ENCODE measurements around the gene PVALB.

PVALB gene, protein sequence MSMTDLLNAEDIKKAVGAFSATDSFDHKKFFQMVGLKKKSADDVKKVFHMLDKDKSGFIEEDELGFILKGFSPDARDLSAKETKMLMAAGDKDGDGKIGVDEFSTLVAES

DNA sequence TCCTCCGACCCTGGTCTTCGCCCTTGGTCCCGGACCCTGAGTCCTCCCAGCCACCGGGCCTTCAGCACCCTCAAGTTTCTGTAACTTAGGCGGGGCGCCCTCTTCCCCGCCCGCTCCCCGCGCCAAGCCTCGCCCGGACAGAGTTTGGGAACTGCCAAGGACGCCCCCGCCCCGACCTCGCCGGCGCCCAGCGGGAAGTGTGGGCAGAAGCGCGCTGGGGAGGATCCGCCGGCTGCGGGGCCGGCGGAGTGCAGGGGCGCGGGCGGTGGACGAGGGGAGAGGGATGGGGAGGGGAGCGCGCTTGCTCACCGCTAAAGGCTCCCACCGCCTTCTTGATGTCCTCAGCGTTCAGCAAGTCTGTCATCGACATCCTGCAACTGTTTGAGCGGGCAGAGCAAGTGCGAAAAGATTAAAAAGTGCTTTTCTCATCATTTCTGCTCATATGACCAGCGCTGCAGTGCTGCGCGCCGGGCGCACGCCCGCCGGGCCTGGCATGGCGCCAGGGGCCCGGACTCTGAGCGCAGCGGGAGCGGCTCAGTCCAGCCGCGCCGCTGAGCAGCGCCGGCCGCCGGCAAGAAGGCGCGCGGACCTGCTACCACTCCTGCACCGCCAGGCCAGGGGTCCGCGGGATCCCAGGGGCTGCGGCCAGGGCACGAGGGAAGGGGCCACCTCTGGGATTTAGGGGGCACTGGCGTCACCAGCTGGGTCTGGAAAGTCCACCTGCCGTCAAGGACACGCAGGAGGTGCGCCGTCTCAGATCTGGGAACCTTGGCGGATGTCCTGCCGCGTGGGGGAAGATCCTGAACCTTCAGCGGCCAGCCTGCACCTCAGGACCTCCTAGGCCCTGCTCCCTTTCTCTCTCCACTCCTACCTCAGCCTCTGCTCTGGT, at the start of gene PVALB:
TSS of gene PVALB (minus strand) at position 400 of the 889 bp plus-strand sequence. CDS start at position 370, 30 bp downstream.
- no peak for DNase-seq

DNA sequence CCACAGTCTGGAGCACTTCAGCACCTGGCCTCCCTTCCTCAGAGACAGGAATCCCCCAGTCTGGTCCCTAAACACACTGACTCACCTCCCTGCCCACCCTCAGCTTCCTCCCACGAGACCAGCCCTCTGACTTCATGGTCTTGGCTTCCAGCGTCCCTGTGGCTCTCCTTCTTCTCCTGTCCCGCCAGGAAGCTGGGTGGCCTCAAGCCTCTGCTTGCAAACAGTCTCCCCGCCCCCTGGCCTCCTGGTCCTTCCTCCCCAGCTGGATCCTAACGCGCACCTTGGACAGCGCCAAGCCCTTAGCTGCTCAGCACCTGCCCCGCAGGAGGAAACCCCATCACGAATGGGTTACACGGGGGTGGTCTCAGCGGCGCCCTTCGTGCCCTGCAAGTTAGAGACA, 48.5 kb upstream of the PVALB start:
- DNase-seq: no peak

DNA sequence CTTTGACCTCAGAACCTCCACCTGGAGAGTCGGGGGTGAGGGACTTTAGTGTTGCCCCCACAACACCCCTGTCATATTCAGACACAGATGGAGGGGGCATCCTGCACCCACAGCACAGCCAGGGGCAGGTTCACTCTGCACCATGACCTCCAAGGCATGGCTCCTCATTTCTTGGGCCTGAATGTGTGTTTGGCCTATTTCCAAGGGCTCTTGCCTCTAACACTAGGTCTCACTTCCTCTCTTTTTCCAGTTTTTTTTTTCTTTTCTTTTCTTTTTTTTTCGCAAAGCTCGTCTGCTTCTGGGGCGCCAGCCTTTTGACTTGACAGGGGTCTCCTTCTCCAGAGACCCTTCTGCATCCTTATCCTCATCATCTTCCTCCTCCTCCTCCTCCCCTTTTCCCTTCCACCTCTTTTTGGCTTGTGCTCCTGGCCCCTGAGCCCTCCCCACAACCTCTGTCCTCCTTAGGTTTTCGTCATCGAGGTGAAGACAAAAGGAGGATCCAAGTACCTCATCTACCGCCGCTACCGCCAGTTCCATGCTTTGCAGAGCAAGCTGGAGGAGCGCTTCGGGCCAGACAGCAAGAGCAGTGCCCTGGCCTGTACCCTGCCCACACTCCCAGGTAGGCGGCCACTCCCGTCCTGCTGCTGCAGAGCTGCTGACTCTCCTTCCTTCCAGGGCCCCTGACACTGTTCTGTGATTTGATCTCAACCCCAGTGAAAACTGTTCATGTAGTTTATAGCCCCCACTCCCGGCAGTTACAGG, 47.8 kb upstream of the PVALB start:
- DNase-seq: no peak

DNA sequence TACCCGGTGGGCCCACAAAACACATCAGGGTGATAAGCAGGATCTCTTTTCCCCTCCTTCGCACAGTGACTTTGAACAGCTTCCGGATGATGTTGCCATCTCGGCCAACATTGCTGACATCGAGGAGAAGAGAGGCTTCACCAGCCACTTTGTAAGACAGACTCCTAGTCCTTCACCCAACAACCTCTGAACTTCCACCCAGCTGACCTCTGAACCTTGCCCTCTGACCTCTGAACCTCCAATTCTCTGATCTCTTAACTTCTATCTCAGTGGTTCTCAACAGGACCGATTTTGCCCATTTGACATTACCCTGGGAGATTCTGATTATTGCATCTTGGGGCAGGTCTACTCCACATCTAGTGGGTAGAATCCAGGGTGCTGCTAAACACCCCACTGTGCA, 47.1 kb upstream of the PVALB start:
- no peak for DNase-seq

DNA sequence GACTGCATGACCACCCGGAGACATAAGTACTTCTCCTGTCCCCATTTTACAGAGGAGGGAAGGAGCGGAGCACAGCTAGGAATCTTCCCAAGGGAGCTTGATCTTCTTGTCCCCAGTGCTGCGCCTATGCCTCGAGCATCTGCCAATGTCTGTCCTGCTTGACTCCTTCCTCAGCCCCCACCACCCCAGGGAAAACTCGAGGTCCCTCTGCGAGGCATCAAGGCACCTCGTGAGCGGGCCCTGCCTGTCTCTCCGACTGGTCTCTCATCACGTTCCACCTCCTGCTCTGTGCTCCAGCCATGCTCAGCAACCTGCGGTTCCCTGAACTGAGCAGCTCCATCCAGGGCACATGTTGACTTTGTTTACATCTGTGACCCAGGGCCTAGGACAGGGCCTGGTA, 46.4 kb upstream of the PVALB start:
- no peak for DNase-seq

DNA sequence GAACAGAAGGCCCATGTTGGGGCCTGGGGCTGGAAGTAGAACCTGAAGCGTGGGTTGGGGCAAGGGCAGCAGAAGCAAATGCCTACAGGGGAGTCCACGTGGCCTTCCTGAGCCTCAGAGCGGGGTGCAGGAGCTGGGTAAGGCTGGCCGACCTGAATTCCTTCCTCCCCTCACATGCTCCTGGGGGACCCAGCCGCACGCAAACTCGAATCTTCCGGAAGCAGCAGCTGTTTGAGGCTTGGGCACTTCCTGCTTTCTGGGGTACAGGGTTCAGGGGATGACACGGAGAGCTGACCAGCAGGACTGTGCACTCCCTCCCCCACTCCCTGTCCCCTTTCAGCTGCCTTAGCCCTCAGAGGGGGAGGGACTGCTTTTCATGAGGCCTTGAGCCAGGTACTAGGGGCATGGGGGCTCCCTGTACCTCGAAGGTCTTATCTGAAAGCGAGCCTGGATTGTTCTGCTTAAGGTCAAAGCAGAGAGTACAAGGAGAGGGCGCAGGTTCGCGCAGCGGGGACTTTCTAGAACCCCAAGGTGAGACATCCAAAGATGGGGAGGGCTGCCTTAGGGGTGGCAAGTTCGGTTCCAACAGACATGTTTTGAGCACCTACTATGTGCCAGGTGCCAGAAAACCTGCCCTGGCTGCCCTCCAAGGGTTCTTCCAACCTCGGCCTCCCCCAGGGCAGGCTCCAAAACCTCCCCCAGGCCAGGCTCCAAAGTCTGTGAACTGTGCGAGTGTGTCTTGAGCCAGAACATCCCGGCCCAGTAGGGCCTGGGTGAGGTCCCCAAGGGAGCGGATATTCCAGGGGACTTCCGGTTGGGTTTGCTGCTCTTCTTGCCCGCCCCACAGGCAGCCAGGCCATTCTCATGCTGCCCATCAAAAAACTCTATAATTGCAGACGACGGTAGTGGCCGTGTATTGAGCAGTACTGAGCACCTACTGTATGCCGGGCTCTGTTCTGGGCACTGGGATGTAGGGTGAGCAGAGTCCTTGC, 45.7 kb upstream of the PVALB start:
- no peak for DNase-seq

DNA sequence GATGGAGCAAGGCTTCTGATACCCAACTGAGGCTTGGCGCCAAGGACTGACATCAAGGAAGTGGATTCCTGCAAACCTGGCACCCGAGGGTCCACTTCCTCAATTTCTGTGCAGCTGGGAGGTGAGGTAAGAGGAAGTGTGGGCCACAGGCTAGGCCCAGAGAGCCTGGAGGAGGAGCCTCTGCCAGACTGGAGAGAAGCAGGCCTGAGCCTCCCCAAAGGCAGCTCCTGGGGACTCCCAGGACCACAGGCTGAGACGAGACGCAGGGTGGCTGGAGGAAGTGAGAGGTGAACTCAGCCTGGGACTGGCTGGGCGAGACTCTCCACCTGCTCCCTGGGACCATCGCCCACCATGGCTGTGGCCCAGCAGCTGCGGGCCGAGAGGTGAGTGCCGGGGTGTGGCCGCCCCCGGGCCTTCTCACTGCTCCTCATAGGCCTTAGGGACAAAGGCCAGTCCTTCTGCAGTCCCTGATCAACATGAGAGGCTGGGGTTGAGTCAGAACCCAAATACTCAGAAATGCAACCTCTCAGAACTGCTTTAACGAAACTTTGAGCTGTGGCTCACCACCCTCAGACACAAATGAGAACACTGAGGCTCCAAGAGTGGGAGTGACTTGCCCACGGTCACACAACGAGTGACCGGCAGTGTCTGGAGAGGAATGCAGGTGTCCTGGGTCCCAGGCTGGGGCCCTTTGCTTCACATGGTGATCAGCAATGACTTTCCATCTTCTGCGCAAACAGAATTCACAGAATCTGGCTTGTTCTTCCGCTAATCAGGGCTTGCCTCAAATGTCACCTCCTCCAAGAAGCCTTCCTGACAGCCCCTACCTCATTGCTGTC, 44.2 kb upstream of the PVALB start, which contains the start of gene NCF4:
TSS of gene NCF4 (plus strand) at position 186 of the 839 bp plus-strand sequence. CDS start at position 352, 166 bp downstream.
- no peak for DNase-seq

DNA sequence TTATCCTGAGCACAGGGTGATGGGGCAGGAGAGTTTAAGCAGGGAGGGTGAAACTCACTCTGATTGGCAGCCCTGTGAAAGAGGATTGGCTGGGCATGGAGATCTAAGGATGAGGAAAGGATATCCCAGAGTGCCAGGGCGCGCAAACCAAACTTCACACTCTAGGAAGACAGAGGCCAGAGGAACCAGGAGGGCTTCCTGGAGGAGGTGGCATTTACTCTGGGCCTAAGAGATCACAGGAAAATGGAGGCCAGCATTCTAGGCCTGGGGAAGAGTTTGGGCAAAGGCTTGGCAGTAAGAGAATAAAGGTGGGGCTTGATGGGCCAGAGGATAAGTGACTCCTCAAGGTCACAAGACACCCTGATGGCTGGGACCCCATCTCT, 43.6 kb upstream of the PVALB start:
- DNase-seq: no peak

DNA sequence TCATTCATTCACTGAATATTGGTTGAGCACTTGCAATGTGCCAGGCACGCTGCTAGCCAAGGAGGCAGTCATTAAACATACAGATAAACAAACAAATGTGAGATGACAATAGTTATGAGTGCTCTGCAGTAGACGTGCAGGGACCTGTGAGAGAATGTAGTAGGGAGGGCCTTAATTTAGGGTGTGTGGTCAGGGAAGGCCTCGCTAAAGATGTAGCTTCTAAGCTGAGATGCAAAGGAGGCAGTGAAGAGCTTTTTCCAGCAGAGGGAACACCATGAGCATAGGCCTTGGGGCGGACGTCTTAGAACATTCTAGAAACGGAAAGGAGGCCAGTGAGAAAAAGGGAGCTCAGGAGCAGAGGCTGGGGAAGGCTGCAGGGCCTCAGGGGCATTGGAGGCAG, 43.2 kb upstream of the PVALB start:
- no peak for DNase-seq

DNA sequence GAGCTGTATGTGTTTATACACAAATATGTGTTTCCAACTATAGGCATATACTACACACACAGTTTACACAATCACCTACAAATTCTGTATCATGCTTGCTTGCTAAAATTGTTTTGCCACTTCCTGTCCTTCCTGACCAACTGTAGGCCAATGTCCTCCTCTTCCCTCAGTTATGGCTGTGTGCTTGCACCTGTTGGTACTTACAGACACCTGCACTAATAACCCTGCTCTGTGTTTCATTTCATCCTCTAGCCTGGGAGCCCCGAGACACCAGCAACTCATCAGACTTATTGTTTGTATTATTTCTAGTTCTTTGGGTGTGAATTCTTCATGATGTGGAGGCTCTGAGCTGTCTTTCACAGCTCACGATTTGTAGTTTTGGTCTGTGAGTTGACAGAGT, 42.1 kb upstream of the PVALB start:
- no peak for DNase-seq

DNA sequence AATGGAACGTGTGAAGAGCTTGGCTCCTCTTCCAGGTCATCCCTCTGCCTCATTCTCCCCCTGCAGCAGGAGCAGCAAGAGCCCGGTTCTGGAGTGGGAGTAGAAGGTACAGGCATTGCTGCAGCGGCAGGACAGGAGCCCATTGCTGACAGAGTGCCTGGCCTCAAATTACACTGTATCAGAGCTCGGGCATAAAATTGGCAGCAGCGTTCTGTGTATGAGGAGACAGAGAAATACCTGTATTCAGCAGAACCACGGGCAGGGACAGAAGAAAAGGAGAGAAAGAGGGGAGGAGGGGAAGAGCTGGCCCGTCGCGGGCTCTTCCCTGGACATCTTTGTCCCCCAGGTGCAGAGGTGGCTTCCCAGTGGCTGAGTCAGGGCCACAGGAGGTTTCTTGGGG, 41.3 kb upstream of the PVALB start:
- no peak for DNase-seq

DNA sequence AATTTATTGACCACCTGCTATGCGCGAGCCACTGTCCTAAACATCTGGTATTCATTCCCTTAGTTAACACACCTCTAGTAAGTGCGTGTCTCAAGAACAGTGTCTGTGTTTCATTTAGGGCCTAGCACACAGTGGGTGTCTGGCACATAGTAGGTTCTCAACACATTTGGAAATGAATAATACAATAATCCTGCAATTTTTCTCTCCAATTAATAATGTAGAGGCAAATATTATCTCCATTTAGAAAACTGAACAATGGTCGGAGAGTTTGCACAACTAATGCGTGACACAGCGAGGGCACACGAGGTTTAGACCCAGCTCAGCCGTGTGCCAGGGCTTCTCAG, 39.9 kb upstream of the PVALB start:
- DNase-seq: no peak

DNA sequence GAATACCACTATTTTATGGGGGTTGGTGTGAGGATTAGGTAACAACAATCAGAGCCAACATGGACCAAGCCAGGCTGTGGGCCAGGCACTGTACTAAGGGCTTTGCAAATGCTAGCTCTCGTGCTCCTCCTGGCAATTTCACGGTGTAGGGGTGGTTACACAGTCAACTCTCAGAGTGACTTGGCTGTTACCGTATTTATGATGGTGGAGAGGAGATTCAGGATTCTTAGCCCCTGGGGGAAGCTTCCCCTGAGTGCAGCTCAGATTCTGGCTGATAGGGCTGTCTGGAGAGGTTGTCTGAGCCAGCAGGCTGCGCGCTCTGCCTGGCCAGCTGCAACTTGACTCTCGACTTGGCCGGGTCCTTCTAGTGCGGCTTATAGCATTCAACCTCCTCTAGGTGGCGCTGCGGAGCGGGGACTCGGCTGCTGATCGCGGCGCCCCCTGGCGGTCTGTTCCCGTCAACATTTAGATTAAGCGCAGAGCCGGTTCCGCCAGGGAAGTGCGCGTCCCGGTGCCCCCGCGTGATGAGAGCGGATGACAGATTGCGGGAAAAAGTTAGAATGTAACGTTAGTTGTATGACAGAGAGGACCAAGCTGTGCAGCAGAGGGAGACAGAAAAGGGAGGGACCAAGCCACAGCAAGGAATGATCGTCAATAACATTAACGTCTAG, 39.4 kb upstream of the PVALB start:
- DNase-seq: peak; percentile 9

DNA sequence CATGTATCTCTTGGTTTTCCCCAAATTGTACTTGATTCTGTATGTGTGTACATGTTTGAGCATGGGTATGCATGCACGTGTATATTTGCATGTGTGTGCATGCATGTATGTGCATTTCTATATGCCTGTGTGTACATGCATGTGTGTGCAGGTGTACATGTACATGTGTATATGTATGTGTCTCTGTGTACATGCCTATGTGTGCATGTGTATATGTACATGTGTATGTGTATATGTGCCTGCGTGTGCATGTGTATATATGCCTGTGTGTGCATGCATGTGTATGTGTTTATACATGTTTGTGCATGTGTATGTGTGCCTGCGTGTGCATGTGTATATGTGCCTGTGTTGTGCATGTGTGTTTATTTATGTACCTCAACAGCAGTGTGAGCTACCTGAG, 38.6 kb upstream of the PVALB start:
- DNase-seq: no peak

DNA sequence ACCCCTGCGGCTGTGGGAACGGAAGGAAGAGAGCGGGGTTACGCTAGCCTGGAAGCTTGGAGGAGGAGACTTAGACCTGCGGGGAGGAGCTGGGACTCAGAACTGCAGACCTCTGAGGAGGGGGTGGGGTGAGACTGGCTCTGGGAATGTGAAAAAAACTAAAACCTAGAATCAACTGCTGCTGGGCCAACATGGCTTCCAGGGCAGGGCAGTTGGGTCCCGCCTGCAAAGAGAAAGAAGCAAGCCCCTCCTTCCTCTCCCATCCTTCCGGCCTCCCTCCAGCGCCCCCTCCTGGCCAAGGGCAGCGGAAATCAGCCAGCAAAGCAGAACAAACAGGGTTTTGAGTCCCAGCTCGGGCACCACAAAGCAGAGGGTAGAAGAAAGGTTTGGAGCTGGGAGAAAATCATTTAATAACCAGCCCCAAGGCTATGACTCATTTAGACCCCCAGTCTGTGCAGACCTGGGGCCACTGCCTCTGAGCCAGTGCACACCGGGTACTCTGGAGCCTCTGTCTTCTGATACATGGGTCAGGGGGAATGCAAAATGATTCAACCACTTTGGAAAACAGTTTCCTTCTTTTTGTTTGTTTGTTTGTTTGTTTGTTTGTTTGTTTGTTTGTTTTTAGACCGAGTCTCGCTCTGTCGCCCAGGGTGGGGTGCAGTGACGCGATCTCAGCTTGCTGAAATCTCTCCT, 36.7 kb upstream of the PVALB start:
- no peak for DNase-seq

DNA sequence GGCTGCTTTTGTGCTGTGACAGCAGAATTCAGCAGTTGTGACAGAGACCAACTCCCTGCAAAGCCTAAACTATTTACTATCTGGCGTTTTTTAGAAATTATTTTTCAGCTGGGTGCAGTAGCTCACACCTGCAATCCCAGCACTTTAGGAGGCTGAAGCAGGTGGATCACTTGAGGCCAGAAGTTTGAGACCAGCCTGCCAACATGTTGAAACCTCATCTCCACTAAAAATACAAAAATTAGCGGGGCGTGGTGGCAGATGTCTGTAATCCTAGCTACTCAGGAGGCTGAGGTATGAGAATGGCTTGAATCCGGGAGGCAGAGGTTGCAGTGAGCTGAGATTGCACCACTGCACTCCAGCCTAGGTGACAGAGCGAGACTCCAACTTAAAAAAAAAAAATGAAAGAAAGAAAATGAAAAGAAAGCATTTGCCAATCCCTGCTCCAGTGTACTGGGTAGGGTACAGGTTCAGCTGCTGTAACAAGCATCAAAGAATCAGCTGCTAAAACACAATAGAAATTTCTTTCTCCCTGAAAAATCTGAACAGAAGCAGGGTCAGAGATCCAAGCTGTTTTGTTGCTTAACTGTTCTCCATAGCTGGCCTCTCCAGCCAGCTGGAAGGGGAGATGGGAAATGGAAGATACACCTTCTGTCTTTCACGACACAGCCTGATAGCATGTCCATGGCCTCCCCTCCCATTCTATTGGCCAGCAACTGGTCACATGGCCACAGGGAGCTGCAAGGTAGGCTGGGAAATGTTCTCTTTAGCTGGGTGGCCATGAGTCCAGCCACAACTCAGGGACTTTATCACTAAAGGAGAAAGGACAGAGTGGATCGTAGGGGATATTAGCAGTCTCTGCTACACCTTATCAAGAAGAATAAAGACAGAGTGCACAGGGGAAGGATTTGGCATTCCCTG, 35.5 kb upstream of the PVALB start:
- DNase-seq: no peak

DNA sequence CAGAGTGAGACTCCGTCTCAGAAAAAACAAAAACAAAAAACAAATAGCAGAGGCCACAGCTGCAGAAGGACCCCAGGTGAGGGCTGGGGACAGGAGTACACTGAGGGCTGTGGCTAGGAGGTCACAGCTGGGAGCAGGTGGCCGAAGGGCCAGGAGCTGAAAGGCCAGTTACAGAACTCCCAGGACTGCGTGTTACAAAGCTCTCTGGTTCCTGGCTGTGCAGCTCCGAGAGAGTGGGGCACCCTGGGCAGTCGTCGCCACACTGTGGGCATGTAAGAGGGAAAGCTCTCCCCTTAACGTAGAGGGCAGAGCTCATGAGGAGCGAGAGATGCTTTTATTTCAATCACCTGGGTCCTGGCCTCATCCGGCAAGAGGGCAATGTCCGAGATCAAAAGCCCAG, 33.8 kb upstream of the PVALB start:
- DNase-seq: no peak

DNA sequence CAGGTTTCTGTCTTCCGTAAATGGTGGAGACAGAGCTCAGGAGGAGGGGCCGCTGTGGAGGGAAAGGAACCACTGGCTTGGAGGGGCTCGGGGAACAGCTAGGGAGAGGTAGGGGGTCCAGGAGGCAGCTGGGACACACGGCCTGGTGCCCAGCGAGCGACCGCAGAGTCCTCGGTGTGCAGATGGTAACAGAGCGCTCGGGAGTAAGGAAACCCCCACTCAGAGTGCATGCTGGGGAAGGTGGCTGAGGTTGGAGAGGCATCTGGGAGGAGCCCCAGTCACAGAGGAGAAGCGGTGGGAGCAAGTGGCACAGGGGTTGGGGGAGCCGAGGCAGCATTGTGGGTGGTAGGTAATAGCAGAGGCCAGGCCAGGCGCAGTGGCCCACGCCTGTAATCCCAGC, 33.2 kb upstream of the PVALB start:
- DNase-seq: no peak

DNA sequence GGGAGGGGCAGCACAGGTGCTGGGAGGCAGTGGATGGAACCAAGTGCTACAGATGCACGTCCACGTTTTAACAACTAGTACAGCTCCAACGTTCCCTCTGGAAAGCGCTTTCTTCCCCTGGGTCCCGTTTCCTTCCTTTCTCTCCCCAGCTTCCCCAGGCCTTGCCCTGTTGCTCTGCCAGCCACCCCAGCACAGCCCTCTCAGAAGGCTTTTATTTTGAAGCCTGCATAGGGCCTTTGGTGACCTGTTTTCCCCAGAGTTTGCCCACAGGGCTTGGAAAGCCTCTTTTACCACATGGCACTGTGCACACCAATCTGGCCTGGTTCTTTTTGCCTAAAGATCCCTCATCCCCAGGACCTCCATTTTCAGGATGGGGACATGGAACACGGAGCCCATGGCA, 30.1 kb upstream of the PVALB start:
- DNase-seq: no peak

Measured in NCI-H1436 treated with DMSO at 0.1 percent for 48 hours (cell line).